Prostate gland (tissue), 2 donors: ENCODE results near the gene UNC79.
"Not testable (repeated sequence)": the region's sequence is repeated elsewhere in the genome, so short reads cannot be mapped to it uniquely, and the experiment has no call there.

ENCODE experiments used
- POLR2A ChIP-seq: fragments of 450-650 bp; IDR thresholded peaks from one replicate; pipeline ENCODE4 v1.6.1; 2016; ENCODE audit warnings: antibody characterized with exemption, mild to moderate bottlenecking
- POLR2AphosphoS5 ChIP-seq: sonication (generic); formaldehyde crosslinking; IDR thresholded peaks from one replicate; pipeline ENCODE4 v1.6.1; 2017; ENCODE audit warnings: antibody characterized with exemption
- TF ChIP-seq, protein P1 (sequence below), 4 experiments: fragments of 200-600 bp in 2 of 4; fragments of 450-650 bp in 2 of 4; sonication (generic) in 2 of 4; IDR thresholded peaks; 1 replicate in 3 of 4; 2 replicates in 1 of 4; pipeline ENCODE4 v1.5.1; 2016 to 2019; ENCODE audit warnings: antibody characterized with exemption in 4 of 4, mild to moderate bottlenecking in 2 of 4, moderate library complexity in 2 of 4

GRCh38 chr14:93384256-93384655 is 46.5 kb upstream of the UNC79 start:
- TF ChIP-seq POLR2A, POLR2AphosphoS5: not testable (repeated sequence)
- TF ChIP-seq, protein P1, sequence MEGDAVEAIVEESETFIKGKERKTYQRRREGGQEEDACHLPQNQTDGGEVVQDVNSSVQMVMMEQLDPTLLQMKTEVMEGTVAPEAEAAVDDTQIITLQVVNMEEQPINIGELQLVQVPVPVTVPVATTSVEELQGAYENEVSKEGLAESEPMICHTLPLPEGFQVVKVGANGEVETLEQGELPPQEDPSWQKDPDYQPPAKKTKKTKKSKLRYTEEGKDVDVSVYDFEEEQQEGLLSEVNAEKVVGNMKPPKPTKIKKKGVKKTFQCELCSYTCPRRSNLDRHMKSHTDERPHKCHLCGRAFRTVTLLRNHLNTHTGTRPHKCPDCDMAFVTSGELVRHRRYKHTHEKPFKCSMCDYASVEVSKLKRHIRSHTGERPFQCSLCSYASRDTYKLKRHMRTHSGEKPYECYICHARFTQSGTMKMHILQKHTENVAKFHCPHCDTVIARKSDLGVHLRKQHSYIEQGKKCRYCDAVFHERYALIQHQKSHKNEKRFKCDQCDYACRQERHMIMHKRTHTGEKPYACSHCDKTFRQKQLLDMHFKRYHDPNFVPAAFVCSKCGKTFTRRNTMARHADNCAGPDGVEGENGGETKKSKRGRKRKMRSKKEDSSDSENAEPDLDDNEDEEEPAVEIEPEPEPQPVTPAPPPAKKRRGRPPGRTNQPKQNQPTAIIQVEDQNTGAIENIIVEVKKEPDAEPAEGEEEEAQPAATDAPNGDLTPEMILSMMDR (IDR thresholded peaks at IDR 0.05) = not testable (repeated sequence)
